Tibial nerve (tissue), 4 donors: ENCODE data around the gene TAGLN3. TPM values are rescaled to one million over a fixed set of nuclear protein-coding genes. Genes with fewer than 3 reads are reported as not detected.

Source experiments
- DNase-seq, 2 donors: peaks; one replicate each; pipeline ENCODE4 v3.0.0-alpha.2; 2019; ENCODE audit warnings: low spot score in 2 of 2
- H3K27ac ChIP-seq, 4 donors: fragments of 200-600 bp; sonication (generic) in 3 of 4; one replicate each; pipeline ENCODE4 v1.5.1; 2017 to 2019; ENCODE audit warnings: mild to moderate bottlenecking in 1 of 4
- H3K27me3 ChIP-seq, 2 donors: fragments of 200-600 bp; sonication (generic) in 1 of 2; one replicate each; pipeline versions ENCODE4 v1.5.1 to v1.6.0; 2017 to 2019
- H3K36me3 ChIP-seq, 3 donors: fragments of 200-600 bp; sonication (generic); one replicate each; pipeline ENCODE4 v1.5.1; 2018 to 2019
- H3K4me1 ChIP-seq, 4 donors: fragments of 200-600 bp; sonication (generic) in 3 of 4; one replicate each; pipeline ENCODE4 v1.5.1; 2017 to 2019
- H3K4me3 ChIP-seq, 4 donors: fragments of 200-600 bp; sonication (generic) in 3 of 4; one replicate each; pipeline ENCODE4 v1.5.1; 2017 to 2019; ENCODE audit warnings: mild to moderate bottlenecking in 1 of 4, moderate library complexity in 1 of 4
- H3K9me3 ChIP-seq, 4 donors: fragments of 200-600 bp; sonication (generic) in 3 of 4; one replicate each; pipeline ENCODE4 v1.5.1; 2017 to 2019
- CTCF ChIP-seq, 5 experiments: fragments of 200-600 bp in 3 of 5; fragments of 450-650 bp in 2 of 5; sonication (generic) in 3 of 5; IDR thresholded peaks; one replicate each; pipeline ENCODE4 v1.5.1; 2016 to 2019; ENCODE audit warnings: antibody characterized with exemption in 5 of 5, mild to moderate bottlenecking in 3 of 5, moderate library complexity in 2 of 5
- EP300 ChIP-seq, 2 donors: sonication (generic); formaldehyde crosslinking; IDR thresholded peaks; one replicate each; pipeline ENCODE4 v1.6.1; 2017; ENCODE audit warnings: antibody characterized with exemption in 2 of 2, mild to moderate bottlenecking in 1 of 2
- POLR2A ChIP-seq, 2 donors: fragments of 450-650 bp; IDR thresholded peaks; one replicate each; pipeline ENCODE4 v1.6.1; 2017; ENCODE audit warnings: antibody characterized with exemption in 2 of 2, mild to moderate bottlenecking in 2 of 2, moderate library complexity in 2 of 2
- WGBS, 2 donors: methylation state at CpG; one replicate each; pipeline ENCODE4 v1.1.5; 2018; 5-methylcytosine and 5-hydroxymethylcytosine counted together
- total RNA-seq, 4 donors: library from RNA; depleted of rRNA; stranded (reverse); fragments of >200 nt; gene quantifications; one replicate each; pipeline ENCODE4 v1.1.0, GENCODE V29; 2016

The TAGLN3 gene
- total RNA-seq, 4 donors from 2014 or later, result 3.1 TPM; not detected in 3

- Histone ChIP-seq H3K9me3 (no peaks in the 10 kb centered on the region), H3K4me3 (no peak overlapping the region), H3K4me1 (peaks cover 2 to 21% (median 6%) of the 10 kb centered on the region in 4 donors), H3K27ac (no peak overlapping the region), H3K27me3 (no peaks in the 10 kb centered on the region), H3K36me3 (peaks cover 0 to 23% (median 0%) of the 10 kb centered on the region in 3 donors)
- DNase-seq, result no peak
- TF ChIP-seq EP300 (IDR thresholded peaks at IDR 0.05) (no peak), POLR2A (IDR thresholded peaks at IDR 0.05) (no peak), CTCF (IDR thresholded peaks at IDR 0.05) (no peak)
- 53 to 63% methylated on average over 6 of the region's 6 CpGs for WGBS, 2 donors
Observed at GRCh38 chr3:111954228-111954990, 44.3 kb upstream of the TAGLN3 start.

- peaks cover 2 to 21% (median 6%) of the 10 kb centered on the region in 4 donors for H3K4me1 ChIP-seq
- peaks cover 0 to 20% (median 0%) of the 10 kb centered on the region in 3 donors for H3K36me3 ChIP-seq
- H3K27me3 ChIP-seq, result no peaks in the 10 kb centered on the region
- no peak overlapping the region for H3K4me3 ChIP-seq
- no peak for DNase-seq
- WGBS, 2 donors, result 86 to 100% methylated on average over 1 of the region's 1 CpG
- TF ChIP-seq EP300 (IDR thresholded peaks at IDR 0.05), result no peak
- TF ChIP-seq CTCF (IDR thresholded peaks at IDR 0.05), result no peak
- no peak for TF ChIP-seq POLR2A (IDR thresholded peaks at IDR 0.05)
- peak overlapping the region in 1 of 4 donors; percentile 22 for H3K27ac ChIP-seq
- no peaks in the 10 kb centered on the region for H3K9me3 ChIP-seq
Observed at GRCh38 chr3:111955876-111956275, 42.8 kb upstream of the TAGLN3 start.

- peaks cover 2 to 21% (median 6%) of the 10 kb centered on the region in 4 donors for H3K4me1 ChIP-seq
- DNase-seq, result no peak
Observed at GRCh38 chr3:111956449-111956848, 42.3 kb upstream of the TAGLN3 start.

GRCh38 chr3:111956995-111957734 lies 41.6 kb upstream of the TAGLN3 start:
- H3K4me1 ChIP-seq, result peaks cover 2 to 21% (median 6%) of the 10 kb centered on the region in 4 donors
- no peak overlapping the region for H3K4me3 ChIP-seq
- peaks cover 0 to 19% (median 0%) of the 10 kb centered on the region in 3 donors for H3K36me3 ChIP-seq
- 36 to 42% methylated on average over 4 of the region's 4 CpGs for WGBS, 2 donors
- H3K9me3 ChIP-seq, result no peaks in the 10 kb centered on the region
- no peaks in the 10 kb centered on the region for H3K27me3 ChIP-seq
- TF ChIP-seq CTCF (IDR thresholded peaks at IDR 0.05), result no peak
- DNase-seq, result no peak
- H3K27ac ChIP-seq, result no peak overlapping the region

More at GRCh38 chr3:111956449-111956848, 42.3 kb upstream of the TAGLN3 start:
- no peak for TF ChIP-seq CTCF (IDR thresholded peaks at IDR 0.05)
- TF ChIP-seq POLR2A (IDR thresholded peaks at IDR 0.05), result no peak
- no peak for TF ChIP-seq EP300 (IDR thresholded peaks at IDR 0.05)
- H3K4me3 ChIP-seq, result no peak overlapping the region
- 39 to 51% methylated on average over 3 of the region's 3 CpGs for WGBS, 2 donors
- peak overlapping the region in 1 of 4 donors; percentile 22 for H3K27ac ChIP-seq
- no peaks in the 10 kb centered on the region for H3K27me3 ChIP-seq
- peaks cover 0 to 20% (median 0%) of the 10 kb centered on the region in 3 donors for H3K36me3 ChIP-seq
- no peaks in the 10 kb centered on the region for H3K9me3 ChIP-seq
